OCI-M1 (cell line): ENCODE results near the gene CGREF1.
A peak's percentile ranks its signal among the peaks of the same experiment; 100 is the strongest.

Experiments
- DNase-seq: peaks from one replicate; lab custom pipeline; 2025; lab: John Stamatoyannopoulos, UW

Gene CGREF1

GRCh38 chr2:27118525-27119329 is at the start of gene CGREF1:
CGREF1 (minus strand) TSS chr2:27119128; CDS start chr2:27104366, 14,762 bp downstream.
- DNase-seq = no peak

- peak; percentile 29 for DNase-seq
Measured at GRCh38 chr2:27164960-27165763, 46.2 kb upstream of the CGREF1 start.

- DNase-seq = peak; percentile 75
Measured at GRCh38 chr2:27162151-27163121, 43.5 kb upstream of the CGREF1 start.

GRCh38 chr2:27160191-27160590 is 41.3 kb upstream of the CGREF1 start:
- no peak for DNase-seq

GRCh38 chr2:27159271-27159670 is 40.3 kb upstream of the CGREF1 start:
- no peak for DNase-seq

GRCh38 chr2:27158468-27158867 is 39.5 kb upstream of the CGREF1 start:
- DNase-seq = no peak

GRCh38 chr2:27155069-27155520 is 36.2 kb upstream of the CGREF1 start:
- no peak for DNase-seq

GRCh38 chr2:27154488-27154887 is 35.6 kb upstream of the CGREF1 start:
- DNase-seq = no peak

GRCh38 chr2:27152796-27153464 is 34.0 kb upstream of the CGREF1 start:
- DNase-seq = no peak

GRCh38 chr2:27152102-27152795 is 33.3 kb upstream of the CGREF1 start:
- no peak for DNase-seq

GRCh38 chr2:27150639-27151230 is 31.8 kb upstream of the CGREF1 start:
- DNase-seq = no peak

- no peak for DNase-seq
Measured at GRCh38 chr2:27149570-27150405, 30.9 kb upstream of the CGREF1 start.

- DNase-seq = no peak
Measured at GRCh38 chr2:27148801-27149439, 30.0 kb upstream of the CGREF1 start, which contains the start of gene TCF23. TCF23 (plus strand) TSS chr2:27149004; CDS start chr2:27149134, 130 bp downstream.

GRCh38 chr2:27147935-27148334 is 29.0 kb upstream of the CGREF1 start:
- DNase-seq = no peak

GRCh38 chr2:27145682-27146081 is 26.8 kb upstream of the CGREF1 start:
- DNase-seq = no peak

- DNase-seq = no peak
Measured at GRCh38 chr2:27143285-27143684, 24.4 kb upstream of the CGREF1 start.

- no peak for DNase-seq
Measured at GRCh38 chr2:27139310-27139709, 20.4 kb upstream of the CGREF1 start, which contains the start of gene PRR30. PRR30 (minus strand) TSS chr2:27139410; CDS start chr2:27138329, 1,081 bp downstream.

GRCh38 chr2:27138111-27138510 is 19.2 kb upstream of the CGREF1 start:
- no peak for DNase-seq
